Esophagus mucosa (tissue), 1 donor: ENCODE data around the gene RTN4. TPM values are rescaled to one million over a fixed set of nuclear protein-coding genes. Genes with fewer than 3 reads are reported as not detected.
"Not testable (repeated sequence)": the region's sequence is repeated elsewhere in the genome, so short reads cannot be mapped to it uniquely, and the experiment has no call there.

Experiments
- ATAC-seq: fragments of 200-7000 bp; cut with Tn5 transposase; one replicate; pipeline ENCODE4 v1.9.1; 2020
- total RNA-seq: library from RNA; stranded (reverse); gene quantifications from one replicate; pipeline ENCODE4 v1.2.4, GENCODE V29; 2023
- donor health status: DM: yes; HTN: yes; CAD: no.

Gene RTN4
- total RNA-seq, 1 donor from 2014 or later: 137 TPM

- no peak for ATAC-seq
These were observed 40.8 kb downstream of the RTN4 start for GRCh38 chr2:55009277-55010060.

DNA sequence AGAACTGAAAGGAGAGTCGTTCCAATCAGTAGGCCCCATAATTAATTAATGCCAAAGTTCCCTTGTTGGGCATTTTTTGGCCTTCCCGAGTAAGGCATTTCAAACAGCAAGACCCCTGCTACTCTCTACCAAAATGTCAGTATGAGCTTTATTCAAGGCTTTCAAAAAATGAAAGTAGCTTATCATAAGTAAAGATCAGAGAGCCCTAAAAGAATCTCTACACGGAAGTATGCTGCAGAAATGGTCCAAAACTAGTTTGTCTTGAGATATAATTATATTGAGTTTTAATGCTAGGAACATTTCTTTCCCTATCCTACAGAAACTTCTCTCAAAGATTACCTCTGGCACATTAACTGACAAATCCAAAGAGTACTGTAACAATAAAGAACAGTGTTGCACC is 43.9 kb downstream of the RTN4 start:
- no peak for ATAC-seq

- ATAC-seq: no peak
These were observed 46.3 kb downstream of the RTN4 start for GRCh38 chr2:55003706-55004639.

GRCh38 chr2:55001716-55002115 is 48.5 kb downstream of the RTN4 start:
- ATAC-seq: no peak

- no peak for ATAC-seq
These were observed 49.9 kb downstream of the RTN4 start for GRCh38 chr2:55000341-55000740.

DNA sequence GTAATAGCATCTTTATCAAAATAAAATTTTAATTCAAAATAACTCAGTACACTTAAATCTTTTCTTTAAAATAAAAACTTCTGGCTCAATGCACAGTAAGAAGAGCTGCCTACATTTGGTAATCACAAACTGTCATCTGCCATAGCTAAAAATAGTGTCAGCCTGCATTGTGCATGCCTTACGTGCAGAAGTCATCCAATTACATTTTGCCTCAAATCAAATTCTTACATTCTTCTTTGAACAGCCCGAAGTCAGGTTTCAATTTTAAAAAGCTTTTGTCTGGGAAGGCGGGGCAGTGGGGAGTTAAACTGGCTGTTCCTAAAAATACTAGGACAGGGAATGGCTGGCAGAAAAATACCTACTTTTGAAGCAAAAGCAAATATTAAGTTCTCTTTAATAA is 51.1 kb downstream of the RTN4 start:
- peak; percentile 42 for ATAC-seq

GRCh38 chr2:54997826-54998225 is 52.4 kb downstream of the RTN4 start:
- no peak for ATAC-seq

GRCh38 chr2:54995553-54995952 is 54.7 kb downstream of the RTN4 start:
- no peak for ATAC-seq

GRCh38 chr2:54990694-54991093 is 59.6 kb downstream of the RTN4 start:
- not testable (repeated sequence) for ATAC-seq

GRCh38 chr2:54988612-54989011 is 61.6 kb downstream of the RTN4 start:
- ATAC-seq: no peak

DNA sequence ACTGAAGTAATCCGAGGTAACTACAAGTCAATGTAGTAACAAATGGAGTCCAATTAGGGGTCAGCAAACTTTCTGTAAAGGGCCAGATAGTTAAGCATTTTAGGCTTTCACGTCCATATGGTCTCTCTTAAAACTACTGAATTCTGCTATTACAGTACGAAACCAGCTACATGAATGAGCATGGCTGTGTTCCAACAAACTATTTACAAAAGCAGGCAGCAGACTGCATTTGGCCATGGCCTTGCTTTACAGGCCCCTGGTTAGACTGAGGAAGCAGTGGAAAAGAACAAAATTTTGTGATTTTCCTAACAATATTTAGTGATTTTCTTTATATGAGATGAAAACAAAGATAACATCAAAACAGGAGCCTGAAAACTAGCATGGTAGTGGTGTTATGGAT is 64.0 kb downstream of the RTN4 start:
- ATAC-seq: no peak

DNA sequence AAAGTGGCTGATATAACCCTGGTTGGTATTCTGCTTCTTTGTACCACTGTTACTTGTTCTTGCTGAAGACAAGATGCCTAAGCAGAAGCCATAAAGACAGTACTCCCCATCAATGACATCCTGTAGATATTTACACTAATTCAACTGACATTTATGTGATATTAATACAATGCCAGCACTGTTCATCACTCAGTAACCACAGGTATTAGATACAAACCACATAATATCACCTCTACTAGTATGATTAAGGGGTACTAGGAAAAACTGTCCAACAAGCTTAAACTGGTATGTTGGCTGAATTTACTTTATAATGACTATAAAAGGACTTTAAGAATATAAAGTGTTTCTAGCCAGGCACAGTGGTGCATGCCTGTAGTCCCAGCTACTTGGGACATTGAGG is 65.8 kb downstream of the RTN4 start:
- no peak for ATAC-seq

DNA sequence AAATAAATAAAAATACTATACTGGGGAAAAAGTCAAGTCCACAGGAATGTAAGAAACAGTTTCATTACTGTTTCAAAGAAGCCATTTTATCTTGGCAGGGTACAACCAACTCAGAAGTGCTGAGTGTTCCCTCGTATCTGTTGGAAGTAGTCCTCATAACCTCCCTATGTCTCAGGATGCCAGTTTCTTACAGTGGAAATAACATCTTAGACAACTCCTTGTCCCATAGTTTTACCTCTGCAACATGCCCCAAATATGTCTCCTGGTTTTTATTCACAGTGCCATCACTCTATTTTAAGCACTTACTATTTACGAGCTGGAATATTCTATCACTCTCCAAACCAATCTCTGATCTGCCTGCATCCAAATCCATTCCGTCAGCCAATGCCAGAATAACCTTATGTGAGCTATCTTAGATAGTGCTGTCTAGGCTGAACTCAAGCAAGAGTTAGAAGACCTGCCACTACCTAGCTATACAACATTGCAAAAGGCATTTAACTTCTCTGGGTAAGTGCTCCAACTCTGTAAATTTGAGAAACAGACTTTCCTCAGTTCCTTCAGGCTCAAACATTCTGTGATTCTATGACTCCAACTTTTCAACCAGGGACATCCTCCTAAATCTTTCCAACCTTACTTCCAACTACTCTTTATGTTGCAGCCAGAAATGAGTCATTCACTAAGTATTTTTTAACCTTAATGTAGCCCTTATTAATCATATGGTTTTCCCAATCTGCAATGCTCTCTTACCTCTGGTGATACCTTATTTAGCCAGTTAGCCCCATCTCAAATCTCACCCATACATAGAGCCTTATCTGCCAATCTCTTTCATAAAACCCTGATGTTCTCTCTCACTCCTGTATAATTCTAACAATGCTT is 66.7 kb downstream of the RTN4 start:
- ATAC-seq: peak; percentile 73

- no peak for ATAC-seq
These were observed 68.9 kb downstream of the RTN4 start for GRCh38 chr2:54981385-54981784.

DNA sequence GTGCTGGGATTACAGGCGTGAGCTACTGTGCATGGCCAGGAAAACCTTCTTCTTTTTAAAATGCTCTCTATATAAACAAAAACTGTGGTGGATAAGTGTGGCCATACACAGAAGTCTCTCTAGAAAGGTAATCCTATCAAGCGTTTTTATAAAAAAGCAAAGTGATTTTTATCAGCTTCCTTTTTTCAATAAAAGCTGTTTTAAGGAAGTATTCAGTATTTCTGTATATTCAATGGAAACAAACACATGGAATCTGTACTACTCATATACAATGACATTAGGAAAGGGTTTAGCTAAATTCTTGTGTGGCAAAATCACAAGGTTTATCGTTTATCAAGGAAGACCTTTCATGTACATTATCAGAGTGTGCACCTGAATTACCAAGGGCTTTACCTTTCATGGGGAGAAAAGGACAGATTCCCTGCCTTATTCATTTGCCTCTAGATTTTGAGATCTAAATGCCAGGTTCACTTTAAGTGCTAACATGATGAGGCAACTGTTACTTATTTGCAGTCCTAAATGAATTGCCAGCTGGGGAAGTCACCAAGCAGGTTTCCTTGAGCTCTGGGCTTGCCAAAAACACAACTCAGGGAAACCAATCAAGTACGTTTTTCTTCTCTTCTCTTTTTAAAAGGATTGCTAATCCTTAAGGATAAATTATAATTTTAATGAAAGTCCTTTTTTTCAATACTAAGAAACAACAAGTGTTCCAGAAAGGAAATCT is 70.8 kb downstream of the RTN4 start:
- ATAC-seq: peak; percentile 85

DNA sequence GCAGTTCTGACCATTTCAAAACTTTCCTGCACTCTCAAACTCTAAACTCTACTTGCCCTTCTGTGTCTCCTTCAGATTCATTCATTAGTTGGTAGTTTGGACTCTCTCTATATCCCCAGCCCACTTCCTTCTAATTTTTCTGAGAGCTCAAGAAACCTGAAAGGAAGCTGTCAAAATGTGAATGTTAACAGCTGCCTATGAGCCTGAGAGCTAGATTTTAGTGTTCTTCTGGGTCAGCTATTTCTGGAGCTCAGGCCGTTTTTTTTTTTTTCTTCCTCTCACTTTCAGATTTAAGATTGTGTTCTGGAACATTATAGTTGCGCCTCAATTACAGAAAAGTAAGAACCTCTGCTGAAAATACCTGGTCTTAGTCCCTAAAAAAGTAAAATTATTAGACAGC is 73.1 kb downstream of the RTN4 start:
- no peak for ATAC-seq

DNA sequence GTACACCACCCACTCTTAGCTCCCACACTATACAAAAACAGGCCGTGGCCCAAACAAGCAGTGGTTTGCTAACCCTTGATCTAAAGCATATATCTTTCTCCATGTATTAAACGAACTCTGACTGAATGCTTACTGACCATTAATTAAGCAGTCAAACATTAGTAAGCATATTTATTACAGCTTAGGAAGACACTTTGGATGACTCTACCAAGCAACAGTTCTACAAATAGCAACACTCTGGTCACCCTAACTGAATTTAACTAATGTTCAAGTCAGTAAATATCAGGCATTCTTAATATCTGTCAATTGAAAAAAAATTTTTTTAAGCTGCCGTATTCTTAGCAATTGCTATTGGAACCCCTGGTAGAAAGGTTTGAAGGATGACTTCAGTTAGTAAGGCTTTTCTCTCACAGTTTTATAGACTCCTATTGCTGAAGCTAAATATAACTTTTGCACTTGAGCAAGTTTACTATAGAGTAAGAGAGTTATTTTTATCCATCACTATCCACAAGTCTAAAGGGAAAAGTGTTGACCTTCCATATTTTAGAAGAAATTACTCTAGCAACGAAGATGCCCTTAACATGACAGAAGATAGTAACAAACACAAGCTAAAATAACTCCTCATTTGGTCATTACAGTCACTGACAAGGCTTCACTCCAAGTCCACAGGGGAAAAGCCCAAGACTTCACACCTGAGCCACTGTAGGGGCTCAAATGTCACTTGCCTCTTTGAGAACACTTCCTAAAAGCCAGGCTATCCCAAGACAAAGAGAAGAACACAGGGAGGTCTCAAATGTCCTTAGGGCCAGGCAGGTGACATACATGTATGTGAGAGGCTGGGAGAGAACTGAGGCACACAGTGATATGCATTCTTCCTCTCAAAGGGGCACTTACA is 74.4 kb downstream of the RTN4 start:
- no peak for ATAC-seq

- no peak for ATAC-seq
These were observed 75.1 kb downstream of the RTN4 start for GRCh38 chr2:54975175-54975574.

- no peak for ATAC-seq
These were observed 80.3 kb downstream of the RTN4 start for GRCh38 chr2:54969940-54970338.

DNA sequence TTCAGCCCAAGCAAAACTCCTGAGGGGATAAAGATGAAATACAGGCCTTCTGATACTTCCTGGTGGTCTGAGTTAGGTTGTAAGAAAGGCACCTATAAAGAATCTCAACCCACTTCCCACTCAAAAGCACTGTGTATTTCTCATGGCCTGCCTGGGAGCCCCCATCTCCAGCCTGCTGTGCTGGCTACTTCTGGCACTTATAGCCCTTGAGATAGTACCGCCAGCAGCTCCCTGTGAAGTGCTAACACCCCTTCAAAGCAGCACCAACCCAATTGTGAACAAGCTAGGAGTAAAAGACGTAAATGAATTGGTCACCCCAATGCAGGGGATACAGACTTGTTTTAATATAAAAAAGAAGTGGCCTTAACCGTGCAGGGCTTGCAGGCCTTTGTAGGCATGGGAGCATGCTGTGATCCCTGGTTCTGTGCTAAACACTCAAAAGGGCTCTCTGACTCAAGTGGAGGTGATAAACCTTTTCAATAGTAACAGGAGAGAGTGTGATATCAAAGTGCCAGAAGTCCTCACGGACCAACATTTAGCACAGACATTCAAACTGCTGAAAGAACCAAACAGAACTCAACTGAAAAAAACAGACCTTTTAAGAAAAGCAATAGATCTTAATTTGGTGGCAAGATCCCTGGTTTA is 80.8 kb downstream of the RTN4 start:
- no peak for ATAC-seq
